GM21423 (cell line): Measurements from ENCODE around the gene TOM1.

ENCODE experiments used
- ATAC-seq: cut with Tn5 transposase; IDR thresholded peaks from one replicate; pipeline ENCODE4 v1.9.1; 2021; ENCODE audit warnings: mild to moderate bottlenecking, moderate library complexity; ENCODE audit not compliant: unreplicated experiment

Gene TOM1

GRCh38 chr22:35367331-35367886 is 67.7 kb downstream of the TOM1 start:
- ATAC-seq = no peak

DNA sequence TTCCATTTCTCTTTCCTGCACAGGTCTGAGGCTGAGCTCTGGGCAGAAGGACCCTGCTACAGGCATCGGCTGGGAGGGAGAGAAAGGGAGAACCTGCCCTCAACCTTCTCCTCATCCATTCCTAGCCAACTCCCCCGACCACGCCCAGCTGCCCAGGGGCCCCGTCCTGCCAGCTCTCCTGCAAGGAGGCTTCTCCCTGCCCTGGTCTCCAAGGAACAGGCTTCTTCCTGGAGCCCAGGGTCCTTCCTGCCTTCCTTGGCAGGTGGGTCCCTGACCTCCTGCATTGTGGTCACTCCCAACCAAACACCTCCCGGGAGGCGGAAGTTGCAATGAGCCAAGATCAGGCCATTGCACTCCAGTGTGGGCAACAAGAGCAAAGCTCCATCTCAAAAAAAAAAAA is 68.7 kb downstream of the TOM1 start:
- ATAC-seq = no peak

DNA sequence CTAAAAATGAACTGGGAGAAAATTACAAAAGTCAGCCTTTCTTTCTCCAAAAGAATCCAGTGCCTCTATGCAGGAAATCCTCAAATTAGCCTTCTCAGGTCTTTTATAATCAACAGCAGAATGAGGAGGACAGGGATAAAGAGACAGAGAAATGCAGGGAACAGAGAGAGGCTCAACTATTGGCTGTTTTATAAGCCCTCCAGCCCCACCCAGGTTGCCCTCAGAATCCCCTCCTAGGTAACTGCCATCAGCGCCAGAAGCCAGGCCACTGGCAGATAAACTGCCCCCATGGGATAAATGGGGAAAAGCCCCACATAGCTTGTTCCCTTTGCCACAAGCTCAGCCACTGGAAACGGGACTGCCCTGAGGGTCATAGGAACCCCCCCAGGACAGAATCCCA is 70.3 kb downstream of the TOM1 start:
- ATAC-seq = no peak

DNA sequence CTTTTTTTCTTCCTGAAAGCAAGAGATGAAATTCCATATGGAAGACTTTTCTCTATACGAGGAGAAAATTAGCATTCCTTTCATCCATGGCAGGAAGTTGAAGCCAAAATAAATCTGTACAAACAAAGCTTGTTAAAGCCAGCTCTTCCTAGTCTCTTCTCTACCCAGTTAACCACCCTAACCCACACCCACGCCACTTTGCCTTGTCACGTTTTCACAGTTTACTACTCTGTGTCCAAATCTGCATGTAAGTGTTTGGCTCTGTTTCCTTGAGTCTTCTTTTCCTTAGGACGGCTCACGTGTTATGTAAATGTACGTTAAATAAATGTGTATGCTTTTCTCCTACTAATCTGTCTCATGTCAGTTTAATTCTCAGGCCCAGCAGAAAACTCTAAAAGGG is 74.1 kb downstream of the TOM1 start:
- no peak for ATAC-seq

- ATAC-seq = no peak
Measured at GRCh38 chr22:35375031-35375430, 75.3 kb downstream of the TOM1 start.

DNA sequence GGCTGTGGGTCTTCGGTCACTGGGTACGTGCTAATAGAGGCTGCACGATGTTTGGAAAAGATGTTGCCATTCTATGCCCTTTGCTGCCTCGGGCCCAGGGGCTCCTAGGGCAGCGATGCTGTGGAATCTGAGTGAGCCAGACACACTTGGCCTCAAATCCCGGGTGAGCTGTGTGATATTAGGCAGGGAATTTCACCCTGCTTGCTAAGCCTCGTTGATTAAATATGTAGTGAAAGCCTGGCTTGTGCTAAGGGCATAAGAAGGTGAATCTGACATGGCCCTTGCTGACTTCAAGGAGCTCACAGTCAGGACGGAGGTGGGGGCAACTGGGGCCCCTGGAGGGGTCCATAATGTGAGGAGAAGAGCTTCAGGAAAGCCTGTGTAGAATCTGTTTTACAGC is 75.8 kb downstream of the TOM1 start:
- ATAC-seq = no peak

- ATAC-seq = peak; percentile 66
Measured at GRCh38 chr22:35376728-35377472, 77.2 kb downstream of the TOM1 start.

GRCh38 chr22:35377735-35378134 is 78.0 kb downstream of the TOM1 start:
- ATAC-seq = no peak

DNA sequence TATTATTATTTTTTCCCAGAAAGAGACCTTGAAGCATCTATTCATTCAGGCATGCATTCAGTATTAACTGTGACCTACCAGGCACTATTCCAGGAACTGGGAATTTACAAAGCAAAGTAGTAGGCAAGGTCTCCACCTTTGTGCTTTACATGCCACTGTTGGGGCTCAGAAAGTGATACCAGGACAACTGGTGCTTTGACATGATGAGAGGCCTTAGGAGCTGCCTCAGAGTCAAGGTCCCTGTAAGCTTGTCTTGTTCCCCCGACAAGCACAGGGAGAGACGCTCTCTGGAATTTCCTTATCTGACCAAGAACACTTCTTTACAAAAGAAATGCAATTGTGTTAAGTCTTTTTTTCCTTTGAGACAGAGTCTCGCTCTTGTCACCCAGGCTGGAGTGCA is 78.9 kb downstream of the TOM1 start:
- ATAC-seq = no peak

DNA sequence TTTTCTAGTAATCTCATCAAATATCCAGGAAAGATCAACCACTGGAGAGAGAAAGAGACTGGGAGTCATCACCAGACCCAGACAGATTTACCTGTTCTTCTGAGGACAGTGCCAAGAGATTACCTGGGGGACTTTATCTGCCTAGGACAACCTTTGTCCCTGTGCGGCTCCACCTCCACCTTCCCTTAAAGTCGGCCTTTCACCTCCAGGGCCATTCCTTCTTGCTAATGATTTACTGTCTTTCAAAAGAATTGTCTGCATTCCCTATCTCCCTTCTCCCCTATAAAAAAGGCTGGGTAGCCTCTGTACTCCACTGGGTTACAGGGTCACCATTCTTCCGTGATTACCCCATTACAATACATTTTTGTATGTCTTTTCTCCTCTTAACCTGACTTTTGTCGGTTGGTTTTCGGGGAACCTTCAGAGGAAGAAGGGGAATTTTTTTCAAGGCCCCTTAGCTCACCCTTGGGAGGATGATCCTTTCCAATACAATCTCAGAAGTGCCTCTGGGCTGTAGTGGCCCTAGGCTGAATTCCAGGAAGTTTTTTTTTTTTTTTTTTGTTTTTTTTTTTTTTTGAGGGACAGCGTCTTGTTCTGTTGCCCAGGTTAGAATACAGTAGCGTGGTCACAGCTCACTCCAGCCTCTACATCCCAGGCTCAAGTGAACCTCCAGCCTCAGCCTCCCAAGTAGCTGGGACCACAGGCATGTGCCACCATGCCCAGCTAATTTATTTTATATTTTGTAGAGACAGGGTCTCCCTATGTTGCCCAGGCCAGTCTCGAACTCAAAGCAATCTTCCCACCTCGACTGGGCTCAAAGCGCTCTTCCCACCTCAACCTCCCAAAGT is 79.7 kb downstream of the TOM1 start:
- ATAC-seq = no peak

- ATAC-seq = no peak
Measured at GRCh38 chr22:35380013-35380412, 80.3 kb downstream of the TOM1 start.

DNA sequence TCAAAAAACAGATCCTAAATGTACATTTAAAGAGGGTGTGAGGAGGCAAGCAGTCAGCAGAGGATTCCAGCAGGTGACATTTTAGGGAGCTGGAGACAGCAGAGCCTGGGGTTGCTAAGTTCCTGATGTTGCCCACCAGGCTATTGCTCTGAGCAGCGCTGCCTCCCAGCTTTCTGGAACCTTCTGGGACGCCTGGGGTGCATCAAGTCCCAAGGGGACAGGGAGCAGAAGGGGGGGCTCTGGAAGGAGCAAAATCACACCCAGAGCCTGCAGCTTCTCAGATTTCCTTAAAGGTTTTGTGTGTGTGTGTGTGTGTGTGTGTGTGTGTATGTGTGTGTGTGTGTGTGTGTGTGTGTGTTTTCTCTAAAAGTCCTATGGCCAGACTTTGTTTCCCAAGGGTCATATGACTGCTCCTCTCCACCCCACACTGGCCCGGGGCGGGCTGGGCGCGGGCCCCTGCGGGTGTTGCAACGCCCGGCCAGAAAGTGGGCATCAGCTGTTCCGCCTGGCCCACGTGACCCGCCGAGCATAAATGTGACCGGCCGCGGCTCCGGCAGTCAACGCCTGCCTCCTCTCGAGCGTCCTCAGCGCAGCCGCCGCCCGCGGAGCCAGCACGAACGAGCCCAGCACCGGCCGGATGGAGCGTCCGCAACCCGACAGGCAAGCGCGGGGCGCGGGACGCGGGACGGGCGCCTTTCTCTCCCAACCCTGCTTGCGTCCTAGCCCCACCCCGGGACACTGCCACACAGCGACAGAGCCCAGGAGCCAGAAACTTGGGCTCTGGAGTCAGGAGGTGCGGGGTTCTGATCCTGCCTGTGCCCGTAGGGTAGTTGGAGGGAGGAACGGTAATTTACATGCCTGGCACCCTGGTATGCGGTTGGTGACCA is 81.1 kb downstream of the TOM1 start, which contains the start of gene HMOX1:
Gene HMOX1 (plus strand): TSS at position 560 of the 887 bp plus-strand sequence. CDS start 78 bp downstream, at position 638.
- ATAC-seq = peak; percentile 55

DNA sequence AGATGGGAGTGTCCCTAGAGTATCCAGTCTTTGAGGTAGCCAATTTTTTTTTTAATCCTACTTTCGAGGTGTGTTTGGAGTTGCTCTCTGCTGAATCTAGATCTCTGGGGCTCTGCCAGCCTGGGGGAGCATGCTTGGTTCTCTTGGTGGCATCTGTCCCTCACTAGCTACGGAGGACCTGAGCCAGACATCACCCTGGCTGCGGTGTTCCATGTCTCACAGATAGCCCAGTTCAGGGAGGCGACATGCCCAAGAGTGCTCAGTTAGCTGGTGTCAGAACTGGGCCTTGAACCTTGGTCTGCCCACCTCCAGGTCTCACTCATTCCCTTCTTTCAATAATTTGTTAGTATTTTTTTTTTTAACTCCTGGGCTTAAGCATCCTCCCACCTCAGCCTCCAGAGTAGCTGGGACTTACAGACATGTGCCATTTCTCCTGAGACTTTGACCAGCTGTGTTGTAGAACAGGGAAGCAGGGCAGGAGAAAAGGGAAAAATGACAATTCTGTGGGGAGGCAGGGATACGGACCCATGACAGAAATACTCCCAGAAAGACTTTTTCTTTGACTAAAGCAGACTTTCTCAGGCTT is 81.8 kb downstream of the TOM1 start:
- ATAC-seq = no peak

DNA sequence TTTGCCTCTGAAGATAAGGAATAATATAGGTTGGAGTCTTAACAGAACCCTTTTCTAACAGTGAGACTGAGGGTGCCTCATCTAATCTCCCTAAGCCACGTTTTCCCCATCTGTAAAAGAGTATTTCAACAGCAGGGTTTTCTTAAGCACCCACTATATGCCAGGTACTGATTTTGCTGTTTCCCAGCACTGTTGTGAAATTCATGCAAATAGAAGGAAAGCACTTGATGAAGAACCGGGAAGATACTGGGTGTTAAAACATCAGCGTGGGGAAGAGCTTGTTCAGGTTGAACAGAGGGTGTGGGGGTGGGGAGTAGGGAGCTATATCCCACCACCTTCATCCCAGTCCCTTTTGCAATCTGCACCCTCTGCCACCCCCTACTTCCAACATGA is 84.0 kb downstream of the TOM1 start:
- no peak for ATAC-seq

GRCh38 chr22:35384527-35384926 is 84.8 kb downstream of the TOM1 start:
- no peak for ATAC-seq

- no peak for ATAC-seq
Measured at GRCh38 chr22:35384975-35385588, 85.4 kb downstream of the TOM1 start.

GRCh38 chr22:35386670-35387288 is 87.1 kb downstream of the TOM1 start:
- ATAC-seq = no peak

DNA sequence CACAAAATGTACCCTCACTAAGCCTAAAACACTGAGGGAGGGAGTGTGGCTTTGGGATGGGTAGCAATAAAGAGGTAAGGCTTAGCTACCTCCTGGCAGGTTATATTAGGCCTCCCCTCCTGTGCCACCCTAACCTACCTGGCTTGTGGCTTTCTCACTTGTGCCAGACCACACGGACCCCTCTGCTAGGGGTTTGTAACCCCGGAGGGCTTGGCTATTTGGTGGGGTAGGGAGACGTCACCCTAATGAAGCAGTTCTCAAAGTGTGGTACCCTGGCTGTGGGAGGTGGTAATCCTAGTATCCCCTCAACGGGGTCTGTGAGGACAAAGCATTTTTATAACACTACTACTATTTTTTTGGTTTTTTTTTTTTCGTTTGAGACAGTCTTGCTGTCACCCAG is 91.2 kb downstream of the TOM1 start:
- no peak for ATAC-seq

GRCh38 chr22:35392357-35392756 is 92.7 kb downstream of the TOM1 start:
- ATAC-seq = no peak
